CD4-positive, CD25-positive, alpha-beta regulatory T cell (primary cell): ENCODE results near the gene UBXN7. TPM values are rescaled to one million over a fixed set of nuclear protein-coding genes. Genes with fewer than 3 reads are reported as not detected.
"Not testable (repeated sequence)": the region's sequence is repeated elsewhere in the genome, so short reads cannot be mapped to it uniquely, and the experiment has no call there.

Source experiments
- ATAC-seq, 2 donors: fragments of 150-1000 bp; cut with Tn5 transposase; one replicate each; pipeline ENCODE4 v1.10.0; 2021; ENCODE audit warnings: low read depth in 2 of 2, moderate number of reproducible peaks in 2 of 2, moderate library complexity in 1 of 2
- DNase-seq, 3 donors: peaks; one replicate each; pipeline versions ENCODE4 v3.0.0 to v3.0.0-alpha.2; 2012 to 2022; ENCODE audit warnings: mixed read lengths in 1 of 3
- H3K27ac ChIP-seq: one replicate; pipeline ENCODE4 v1.7.0; 2013; ENCODE audit warnings: mild to moderate bottlenecking, low read length; ENCODE audit not compliant: insufficient read depth, poor library complexity, severe bottlenecking
- H3K27me3 ChIP-seq: one replicate; pipeline ENCODE4 v1.7.0; 2013; ENCODE audit warnings: low read length; ENCODE audit not compliant: control insufficient read depth, insufficient read depth
- H3K36me3 ChIP-seq: one replicate; pipeline ENCODE4 v1.7.0; 2013; ENCODE audit warnings: mild to moderate bottlenecking, low read length, moderate library complexity; ENCODE audit not compliant: control insufficient read depth, insufficient read depth
- H3K4me1 ChIP-seq: 2 replicates; pipeline ENCODE4 v1.7.0; 2013; ENCODE audit warnings: mild to moderate bottlenecking, low read length; ENCODE audit not compliant: insufficient read depth, control insufficient read depth, poor library complexity, severe bottlenecking
- H3K4me3 ChIP-seq: one replicate; pipeline ENCODE4 v1.7.0; 2013; ENCODE audit warnings: low read depth, mild to moderate bottlenecking, low read length, moderate library complexity
- H3K9me3 ChIP-seq, 2 experiments: 1 replicate in 1 of 2; 2 replicates in 1 of 2; pipeline ENCODE4 v1.7.0; 2013; ENCODE audit warnings: low read length in 2 of 2, mild to moderate bottlenecking in 1 of 2, moderate library complexity in 1 of 2; ENCODE audit not compliant: control insufficient read depth in 2 of 2
- H3K27ac Mint-ChIP-seq, 3 donors: one replicate each; pipeline ENCODE4 v1.8.0; 2020 to 2022; ENCODE audit warnings: mild to moderate bottlenecking in 3 of 3, mixed read lengths in 3 of 3, moderate library complexity in 2 of 3
- H3K27me3 Mint-ChIP-seq: one replicate; pipeline ENCODE4 v1.8.0; 2022; ENCODE audit warnings: mild to moderate bottlenecking, mixed read lengths
- H3K36me3 Mint-ChIP-seq: one replicate; pipeline ENCODE4 v1.8.0; 2020; ENCODE audit warnings: mixed read lengths
- H3K4me1 Mint-ChIP-seq, 4 donors: one replicate each; pipeline ENCODE4 v1.8.0; 2020 to 2022; ENCODE audit warnings: mixed read lengths in 4 of 4, mild to moderate bottlenecking in 1 of 4
- H3K4me3 Mint-ChIP-seq, 4 donors: one replicate each; pipeline ENCODE4 v1.8.0; 2020 to 2022; ENCODE audit warnings: mild to moderate bottlenecking in 4 of 4, mixed read lengths in 4 of 4, moderate library complexity in 3 of 4
- H3K9me3 Mint-ChIP-seq, 7 donors: one replicate each; pipeline ENCODE4 v1.8.0; 2020 to 2022; ENCODE audit warnings: mixed read lengths in 7 of 7, mild to moderate bottlenecking in 3 of 7, moderate library complexity in 2 of 7
- polyA plus RNA-seq, 4 donors: library from polyadenylated mRNA; unstranded; fragments of 300-500 nt; fragmentation: Illumina TruSeq; gene quantifications; one replicate each; pipeline ENCODE4 v1.2.3, GENCODE V29; 2021
- total RNA-seq: library from RNA; stranded (reverse); gene quantifications from one replicate; pipeline ENCODE4 v1.2.3, GENCODE V29; 2022

The UBXN7 gene
- total and polyA plus RNA-seq, 5 donors from 2014 or later = 23.6 to 93.8 (median 33.3) TPM

GRCh38 chr3:196326936-196327335 is 105.3 kb downstream of the UBXN7 start:
- Histone ChIP-seq H3K27ac (no peak overlapping the region), H3K4me1 (no peaks in the 10 kb centered on the region), H3K36me3 (no peaks in the 10 kb centered on the region), H3K4me3 (no peak overlapping the region), H3K27me3 (no peaks in the 10 kb centered on the region), H3K9me3 (no peaks in the 10 kb centered on the region)
- Mint-ChIP-seq H3K4me1 (no peaks in the 10 kb centered on the region), H3K27me3 (peaks cover 8% of the 10 kb centered on the region), H3K27ac (peak overlapping the region in 1 of 3 donors; percentile 56), H3K9me3 (peaks cover 0 to 1% (median 0%) of the 10 kb centered on the region in 7 donors), H3K36me3 (no peaks in the 10 kb centered on the region), H3K4me3 (no peak overlapping the region)
- no peak for DNase-seq
- no peak for ATAC-seq

GRCh38 chr3:196323691-196324090 is 108.5 kb downstream of the UBXN7 start:
- Histone ChIP-seq H3K4me1 (peaks cover 3% of the 10 kb centered on the region), H3K27me3 (no peaks in the 10 kb centered on the region), H3K9me3 (no peaks in the 10 kb centered on the region), H3K27ac (no peak overlapping the region), H3K4me3 (no peak overlapping the region), H3K36me3 (no peaks in the 10 kb centered on the region)
- ATAC-seq = no peak
- DNase-seq = no peak
- Mint-ChIP-seq H3K27me3 (no peaks in the 10 kb centered on the region), H3K4me3 (no peak overlapping the region), H3K36me3 (no peaks in the 10 kb centered on the region), H3K27ac (no peak overlapping the region), H3K4me1 (peaks cover 0 to 8% (median 3%) of the 10 kb centered on the region in 4 donors), H3K9me3 (peaks cover 0 to 1% (median 0%) of the 10 kb centered on the region in 7 donors)

GRCh38 chr3:196323016-196323415 is 109.2 kb downstream of the UBXN7 start:
- peak overlapping the region in 1 of 4 donors; percentile 40 for H3K4me3 Mint-ChIP-seq
- Histone ChIP-seq H3K27me3 (no peaks in the 10 kb centered on the region), H3K36me3 (no peaks in the 10 kb centered on the region), H3K9me3 (no peaks in the 10 kb centered on the region), H3K4me1 (peaks cover 3% of the 10 kb centered on the region), H3K27ac (no peak overlapping the region), H3K4me3 (no peak overlapping the region)
- H3K36me3 Mint-ChIP-seq = no peaks in the 10 kb centered on the region
- no peak for DNase-seq
- ATAC-seq = no peak
- no peaks in the 10 kb centered on the region for H3K27me3 Mint-ChIP-seq
- peaks cover 0 to 1% (median 0%) of the 10 kb centered on the region in 7 donors for H3K9me3 Mint-ChIP-seq
- H3K27ac Mint-ChIP-seq = no peak overlapping the region
- H3K4me1 Mint-ChIP-seq = peaks cover 0 to 8% (median 3%) of the 10 kb centered on the region in 4 donors

GRCh38 chr3:196321162-196321561 is 111.1 kb downstream of the UBXN7 start:
- Mint-ChIP-seq H3K27ac (no peak overlapping the region), H3K4me3 (peak overlapping the region; percentile 15 to 52 (median 36)), H3K9me3 (peaks cover 0 to 2% (median 0%) of the 10 kb centered on the region in 7 donors), H3K36me3 (no peaks in the 10 kb centered on the region), H3K27me3 (no peaks in the 10 kb centered on the region), H3K4me1 (peaks cover 0 to 12% (median 4%) of the 10 kb centered on the region in 4 donors)
- no peaks in the 10 kb centered on the region for H3K36me3 ChIP-seq
- H3K4me1 ChIP-seq = peaks cover 3% of the 10 kb centered on the region
- H3K27ac ChIP-seq = no peak overlapping the region
- ATAC-seq = no peak
- no peaks in the 10 kb centered on the region for H3K9me3 ChIP-seq
- no peak overlapping the region for H3K4me3 ChIP-seq
- no peak for DNase-seq
- no peaks in the 10 kb centered on the region for H3K27me3 ChIP-seq

GRCh38 chr3:196320137-196320536 is 112.1 kb downstream of the UBXN7 start:
- Mint-ChIP-seq H3K9me3 (peaks cover 0 to 2% (median 0%) of the 10 kb centered on the region in 7 donors), H3K27ac (peak overlapping the region in 1 of 3 donors; percentile 92), H3K27me3 (no peaks in the 10 kb centered on the region), H3K36me3 (no peaks in the 10 kb centered on the region), H3K4me1 (peaks cover 0 to 12% (median 4%) of the 10 kb centered on the region in 4 donors), H3K4me3 (peak overlapping the region in 3 of 4 donors; percentile 38 to 99 (median 51))
- ATAC-seq = no peak
- no peaks in the 10 kb centered on the region for H3K9me3 ChIP-seq
- no peak for DNase-seq
- H3K4me3 ChIP-seq = no peak overlapping the region
- no peak overlapping the region for H3K27ac ChIP-seq
- no peaks in the 10 kb centered on the region for H3K27me3 ChIP-seq
- H3K4me1 ChIP-seq = peaks cover 3% of the 10 kb centered on the region
- no peaks in the 10 kb centered on the region for H3K36me3 ChIP-seq

GRCh38 chr3:196317687-196318467 is 114.3 kb downstream of the UBXN7 start, which contains the start of gene DYNLT2B:
TSS of gene DYNLT2B (minus strand) at chr3:196318240. CDS start at chr3:196318152, 88 bp downstream.
- H3K9me3 ChIP-seq = no peaks in the 10 kb centered on the region
- H3K9me3 Mint-ChIP-seq = peaks cover 0 to 2% (median 0%) of the 10 kb centered on the region in 7 donors
- peak within 1 kb of the TSS; percentile 95 to 99 (median 96) for H3K4me3 Mint-ChIP-seq
- H3K27ac ChIP-seq = peak within 1 kb of the TSS; percentile 85
- DNase-seq = peak; percentile 82 to 96 (median 90)
- H3K4me1 ChIP-seq = peaks cover 3% of the 10 kb centered on the region
- H3K27ac Mint-ChIP-seq = peak within 1 kb of the TSS; percentile 92 to 98 (median 96)
- H3K4me1 Mint-ChIP-seq = peaks cover 0 to 15% (median 8%) of the 10 kb centered on the region in 4 donors
- H3K36me3 ChIP-seq = no peaks in the 10 kb centered on the region
- H3K4me3 ChIP-seq = peak within 1 kb of the TSS; percentile 51
- ATAC-seq = peak; percentile 91 to 92
- H3K27me3 Mint-ChIP-seq = no peaks in the 10 kb centered on the region
- H3K27me3 ChIP-seq = no peaks in the 10 kb centered on the region
- no peaks in the 10 kb centered on the region for H3K36me3 Mint-ChIP-seq

- not testable (repeated sequence) for H3K36me3 Mint-ChIP-seq, H3K36me3 ChIP-seq, H3K27me3 Mint-ChIP-seq, ATAC-seq, H3K9me3 Mint-ChIP-seq, H3K27me3 ChIP-seq, H3K4me1 ChIP-seq, H3K9me3 ChIP-seq
- peak overlapping the region; percentile 92 to 98 (median 96) for H3K27ac Mint-ChIP-seq
- Histone ChIP-seq H3K4me3 (peak overlapping the region; percentile 51), H3K27ac (peak overlapping the region; percentile 85)
- peak in 2 of 3 donors; percentile 2 to 80 for DNase-seq
- peak overlapping the region; percentile 94 to 99 (median 96) for H3K4me3 Mint-ChIP-seq
- peaks cover 0 to 15% (median 8%) of the 10 kb centered on the region in 4 donors for H3K4me1 Mint-ChIP-seq
These were observed 115.2 kb downstream of the UBXN7 start for GRCh38 chr3:196316799-196317686.
